Measurements from ENCODE around the gene GPR161. TPM values are rescaled to one million over a fixed set of nuclear protein-coding genes. Genes with fewer than 3 reads are reported as not detected.

Gene GPR161
- total and polyA plus RNA-seq, 9 of the 15 experiments (the other 6 are each of a cell fraction or from before 2014, with no cell fraction given), result 0.15 to 2.4 (median 0.76) TPM

DNA sequence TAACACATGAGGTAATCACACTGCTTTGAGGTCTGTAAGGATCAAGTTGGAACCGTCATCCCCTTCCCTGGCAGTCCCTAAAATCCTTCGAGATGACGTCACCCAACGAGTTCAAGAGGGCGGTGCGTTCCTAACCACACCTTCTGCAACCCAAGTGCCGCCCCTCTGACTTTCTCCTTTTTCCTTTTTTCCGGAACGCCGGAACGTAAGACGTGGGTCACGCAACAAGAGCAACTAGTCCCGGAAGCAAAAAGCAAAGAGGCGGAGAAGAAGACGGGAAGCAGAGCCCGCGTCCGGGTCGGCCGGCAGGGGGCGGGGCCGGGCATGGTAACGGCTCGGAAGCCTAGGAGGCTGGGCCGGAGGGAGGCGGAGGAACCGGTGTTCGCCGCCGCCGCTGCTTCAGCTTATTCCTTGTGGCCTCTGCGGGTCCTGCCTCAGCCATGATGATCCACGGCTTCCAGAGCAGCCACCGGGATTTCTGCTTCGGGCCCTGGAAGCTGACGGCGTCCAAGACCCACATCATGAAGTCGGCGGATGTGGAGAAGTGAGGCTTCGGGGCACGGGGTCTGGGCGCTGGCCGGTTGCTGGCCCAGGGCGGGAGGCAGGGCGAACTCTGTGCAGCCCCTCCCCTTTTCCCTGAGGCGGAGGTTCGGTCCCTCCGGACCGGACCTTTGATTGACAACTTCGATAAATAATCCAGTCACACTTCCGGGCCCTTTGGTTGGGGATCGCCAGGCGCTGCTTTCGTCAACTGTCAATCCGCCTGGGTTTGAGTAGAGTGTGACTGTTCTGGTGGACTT is 42.1 kb upstream of the GPR161 start, which contains the start of gene TIPRL (continued):
- TF ChIP-seq RAD51 (IDR thresholded peaks at IDR 0.05; ENCODE audit: borderline replicate concordance, low read depth) (0 out of 2 replicates have a peak, but pooled peaks have one; percentile 11), IRF2 (CRISPR knock-in tag; IDR thresholded peaks at IDR 0.05) (no peak), CCAR2 (IDR thresholded peaks at IDR 0.05; ENCODE audit: low read depth, low read length) (no peak), TBL1XR1 (IDR thresholded peaks at IDR 0.05; ENCODE audit: low read length in 2 of 2) (peak; percentile 33 to 83; a peak in 3 of 4 replicates), ZNF696 (CRISPR knock-in tag; conservative IDR thresholded peaks at IDR 0.05) (no peak), PTTG1 (tag; IDR thresholded peaks at IDR 0.05; ENCODE audit: low read depth) (no peak), NRF1 (conservative IDR thresholded peaks at IDR 0.05 in 1 of 2, IDR thresholded peaks at IDR 0.05 in 1 of 2) (peak; percentile 59 to 70), ZNF668 (CRISPR knock-in tag; IDR thresholded peaks at IDR 0.05) (no peak), ZNF232 (CRISPR knock-in tag; IDR thresholded peaks at IDR 0.05) (no peak), MYNN (IDR thresholded peaks at IDR 0.05) (no peak; the same call in 1 of the 2 replicates), MYNN (CRISPR knock-in tag; IDR thresholded peaks at IDR 0.05) (no peak), CSDE1 (IDR thresholded peaks at IDR 0.05) (no peak), DIDO1 (tag; IDR thresholded peaks at IDR 0.05; ENCODE audit: low read depth) (no peak; the same call in 1 of the 2 replicates), ZNF146 (CRISPR knock-in tag; IDR thresholded peaks at IDR 0.05; ENCODE audit: unreplicated experiment) (no peak)
- TF ChIP-seq, protein P1, sequence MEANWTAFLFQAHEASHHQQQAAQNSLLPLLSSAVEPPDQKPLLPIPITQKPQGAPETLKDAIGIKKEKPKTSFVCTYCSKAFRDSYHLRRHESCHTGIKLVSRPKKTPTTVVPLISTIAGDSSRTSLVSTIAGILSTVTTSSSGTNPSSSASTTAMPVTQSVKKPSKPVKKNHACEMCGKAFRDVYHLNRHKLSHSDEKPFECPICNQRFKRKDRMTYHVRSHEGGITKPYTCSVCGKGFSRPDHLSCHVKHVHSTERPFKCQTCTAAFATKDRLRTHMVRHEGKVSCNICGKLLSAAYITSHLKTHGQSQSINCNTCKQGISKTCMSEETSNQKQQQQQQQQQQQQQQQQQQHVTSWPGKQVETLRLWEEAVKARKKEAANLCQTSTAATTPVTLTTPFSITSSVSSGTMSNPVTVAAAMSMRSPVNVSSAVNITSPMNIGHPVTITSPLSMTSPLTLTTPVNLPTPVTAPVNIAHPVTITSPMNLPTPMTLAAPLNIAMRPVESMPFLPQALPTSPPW (CRISPR knock-in tag; IDR thresholded peaks at IDR 0.05), result peak; percentile 85
- TF ChIP-seq, protein P2, sequence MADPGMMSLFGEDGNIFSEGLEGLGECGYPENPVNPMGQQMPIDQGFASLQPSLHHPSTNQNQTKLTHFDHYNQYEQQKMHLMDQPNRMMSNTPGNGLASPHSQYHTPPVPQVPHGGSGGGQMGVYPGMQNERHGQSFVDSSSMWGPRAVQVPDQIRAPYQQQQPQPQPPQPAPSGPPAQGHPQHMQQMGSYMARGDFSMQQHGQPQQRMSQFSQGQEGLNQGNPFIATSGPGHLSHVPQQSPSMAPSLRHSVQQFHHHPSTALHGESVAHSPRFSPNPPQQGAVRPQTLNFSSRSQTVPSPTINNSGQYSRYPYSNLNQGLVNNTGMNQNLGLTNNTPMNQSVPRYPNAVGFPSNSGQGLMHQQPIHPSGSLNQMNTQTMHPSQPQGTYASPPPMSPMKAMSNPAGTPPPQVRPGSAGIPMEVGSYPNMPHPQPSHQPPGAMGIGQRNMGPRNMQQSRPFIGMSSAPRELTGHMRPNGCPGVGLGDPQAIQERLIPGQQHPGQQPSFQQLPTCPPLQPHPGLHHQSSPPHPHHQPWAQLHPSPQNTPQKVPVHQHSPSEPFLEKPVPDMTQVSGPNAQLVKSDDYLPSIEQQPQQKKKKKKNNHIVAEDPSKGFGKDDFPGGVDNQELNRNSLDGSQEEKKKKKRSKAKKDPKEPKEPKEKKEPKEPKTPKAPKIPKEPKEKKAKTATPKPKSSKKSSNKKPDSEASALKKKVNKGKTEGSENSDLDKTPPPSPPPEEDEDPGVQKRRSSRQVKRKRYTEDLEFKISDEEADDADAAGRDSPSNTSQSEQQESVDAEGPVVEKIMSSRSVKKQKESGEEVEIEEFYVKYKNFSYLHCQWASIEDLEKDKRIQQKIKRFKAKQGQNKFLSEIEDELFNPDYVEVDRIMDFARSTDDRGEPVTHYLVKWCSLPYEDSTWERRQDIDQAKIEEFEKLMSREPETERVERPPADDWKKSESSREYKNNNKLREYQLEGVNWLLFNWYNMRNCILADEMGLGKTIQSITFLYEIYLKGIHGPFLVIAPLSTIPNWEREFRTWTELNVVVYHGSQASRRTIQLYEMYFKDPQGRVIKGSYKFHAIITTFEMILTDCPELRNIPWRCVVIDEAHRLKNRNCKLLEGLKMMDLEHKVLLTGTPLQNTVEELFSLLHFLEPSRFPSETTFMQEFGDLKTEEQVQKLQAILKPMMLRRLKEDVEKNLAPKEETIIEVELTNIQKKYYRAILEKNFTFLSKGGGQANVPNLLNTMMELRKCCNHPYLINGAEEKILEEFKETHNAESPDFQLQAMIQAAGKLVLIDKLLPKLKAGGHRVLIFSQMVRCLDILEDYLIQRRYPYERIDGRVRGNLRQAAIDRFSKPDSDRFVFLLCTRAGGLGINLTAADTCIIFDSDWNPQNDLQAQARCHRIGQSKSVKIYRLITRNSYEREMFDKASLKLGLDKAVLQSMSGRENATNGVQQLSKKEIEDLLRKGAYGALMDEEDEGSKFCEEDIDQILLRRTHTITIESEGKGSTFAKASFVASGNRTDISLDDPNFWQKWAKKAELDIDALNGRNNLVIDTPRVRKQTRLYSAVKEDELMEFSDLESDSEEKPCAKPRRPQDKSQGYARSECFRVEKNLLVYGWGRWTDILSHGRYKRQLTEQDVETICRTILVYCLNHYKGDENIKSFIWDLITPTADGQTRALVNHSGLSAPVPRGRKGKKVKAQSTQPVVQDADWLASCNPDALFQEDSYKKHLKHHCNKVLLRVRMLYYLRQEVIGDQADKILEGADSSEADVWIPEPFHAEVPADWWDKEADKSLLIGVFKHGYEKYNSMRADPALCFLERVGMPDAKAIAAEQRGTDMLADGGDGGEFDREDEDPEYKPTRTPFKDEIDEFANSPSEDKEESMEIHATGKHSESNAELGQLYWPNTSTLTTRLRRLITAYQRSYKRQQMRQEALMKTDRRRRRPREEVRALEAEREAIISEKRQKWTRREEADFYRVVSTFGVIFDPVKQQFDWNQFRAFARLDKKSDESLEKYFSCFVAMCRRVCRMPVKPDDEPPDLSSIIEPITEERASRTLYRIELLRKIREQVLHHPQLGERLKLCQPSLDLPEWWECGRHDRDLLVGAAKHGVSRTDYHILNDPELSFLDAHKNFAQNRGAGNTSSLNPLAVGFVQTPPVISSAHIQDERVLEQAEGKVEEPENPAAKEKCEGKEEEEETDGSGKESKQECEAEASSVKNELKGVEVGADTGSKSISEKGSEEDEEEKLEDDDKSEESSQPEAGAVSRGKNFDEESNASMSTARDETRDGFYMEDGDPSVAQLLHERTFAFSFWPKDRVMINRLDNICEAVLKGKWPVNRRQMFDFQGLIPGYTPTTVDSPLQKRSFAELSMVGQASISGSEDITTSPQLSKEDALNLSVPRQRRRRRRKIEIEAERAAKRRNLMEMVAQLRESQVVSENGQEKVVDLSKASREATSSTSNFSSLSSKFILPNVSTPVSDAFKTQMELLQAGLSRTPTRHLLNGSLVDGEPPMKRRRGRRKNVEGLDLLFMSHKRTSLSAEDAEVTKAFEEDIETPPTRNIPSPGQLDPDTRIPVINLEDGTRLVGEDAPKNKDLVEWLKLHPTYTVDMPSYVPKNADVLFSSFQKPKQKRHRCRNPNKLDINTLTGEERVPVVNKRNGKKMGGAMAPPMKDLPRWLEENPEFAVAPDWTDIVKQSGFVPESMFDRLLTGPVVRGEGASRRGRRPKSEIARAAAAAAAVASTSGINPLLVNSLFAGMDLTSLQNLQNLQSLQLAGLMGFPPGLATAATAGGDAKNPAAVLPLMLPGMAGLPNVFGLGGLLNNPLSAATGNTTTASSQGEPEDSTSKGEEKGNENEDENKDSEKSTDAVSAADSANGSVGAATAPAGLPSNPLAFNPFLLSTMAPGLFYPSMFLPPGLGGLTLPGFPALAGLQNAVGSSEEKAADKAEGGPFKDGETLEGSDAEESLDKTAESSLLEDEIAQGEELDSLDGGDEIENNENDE (IDR thresholded peaks at IDR 0.05; ENCODE audit: low read depth, low read length), result no peak

All from K562 (cell line).